ENCODE data around the gene EIF4G1.
A peak's percentile ranks its signal among the peaks of the same experiment; 100 is the strongest.

EIF4G1 gene

GRCh38 chr3:184352149-184352785 is 37.9 kb downstream of the EIF4G1 start:
- no peak for DNase-seq (ENCODE audit: low read depth in 3 of 3)

- DNase-seq (ENCODE audit: low read depth in 3 of 3), result no peak
Measured at GRCh38 chr3:184352897-184353545, 38.6 kb downstream of the EIF4G1 start.

GRCh38 chr3:184353546-184353941 is 39.1 kb downstream of the EIF4G1 start:
- no peak for DNase-seq (ENCODE audit: low read depth in 3 of 3)

- peak; percentile 29 to 63 (median 48) for DNase-seq (ENCODE audit: low read depth in 3 of 3)
Measured at GRCh38 chr3:184354121-184354728, 39.8 kb downstream of the EIF4G1 start.

GRCh38 chr3:184354754-184355153 is 40.3 kb downstream of the EIF4G1 start:
- no peak for DNase-seq (ENCODE audit: low read depth in 3 of 3)

- no peak for DNase-seq (ENCODE audit: low read depth in 3 of 3)
Measured at GRCh38 chr3:184355261-184356040, 41.0 kb downstream of the EIF4G1 start.

- DNase-seq (ENCODE audit: low read depth in 3 of 3), result no peak
Measured at GRCh38 chr3:184357248-184358123, 43.1 kb downstream of the EIF4G1 start.

- DNase-seq (ENCODE audit: low read depth in 3 of 3), result no peak
Measured at GRCh38 chr3:184358124-184358767, 43.8 kb downstream of the EIF4G1 start.

GRCh38 chr3:184358921-184359350 is 44.5 kb downstream of the EIF4G1 start:
- DNase-seq (ENCODE audit: low read depth in 3 of 3), result no peak

- DNase-seq (ENCODE audit: low read depth in 3 of 3), result no peak
Measured at GRCh38 chr3:184359610-184360009, 45.2 kb downstream of the EIF4G1 start.

- DNase-seq (ENCODE audit: low read depth in 3 of 3), result no peak
Measured at GRCh38 chr3:184360070-184360928, 45.9 kb downstream of the EIF4G1 start.

- no peak for DNase-seq (ENCODE audit: low read depth in 3 of 3)
Measured at GRCh38 chr3:184360929-184361531, 46.6 kb downstream of the EIF4G1 start.

GRCh38 chr3:184361532-184361931 is 47.1 kb downstream of the EIF4G1 start, which contains the start of the genes CLCN2 and POLR2H:
Gene CLCN2 (minus strand): TSS chr3:184361605. CDS start chr3:184361479, 126 bp downstream.
Gene POLR2H (plus strand): TSS chr3:184361710. CDS start chr3:184363493, 1,783 bp downstream.
- DNase-seq (ENCODE audit: low read depth in 3 of 3), result peak in 2 of 3 donors; percentile 8 to 38

- DNase-seq (ENCODE audit: low read depth in 3 of 3), result peak in 2 of 3 donors; percentile 17 to 42
Measured at GRCh38 chr3:184361932-184362667, 47.7 kb downstream of the EIF4G1 start.

- DNase-seq (ENCODE audit: low read depth in 3 of 3), result peak; percentile 89 to 95 (median 91)
Measured at GRCh38 chr3:184362668-184363546, 48.5 kb downstream of the EIF4G1 start.

- no peak for DNase-seq (ENCODE audit: low read depth in 3 of 3)
Measured at GRCh38 chr3:184366619-184367289, 52.3 kb downstream of the EIF4G1 start.

GRCh38 chr3:184368116-184368515 is 53.7 kb downstream of the EIF4G1 start:
- DNase-seq (ENCODE audit: low read depth in 3 of 3), result no peak

Data from stimulated activated CD4-positive, alpha-beta T cell treated with anti-CD3 and anti-CD28 coated beads, TNF-alpha, amount 100 ng/mL, for 48 hours (primary cell).